GM19099 (cell line): Measurements from ENCODE around the gene CHSY1.

Experiments
- POLR2A ChIP-seq: IDR thresholded peaks from 3 replicates; pipeline ENCODE4 v1.6.1; 2011; ENCODE audit warnings: low read depth; ENCODE audit not compliant: insufficient read length; ENCODE audit errors: extremely low read depth

CHSY1 gene

GRCh38 chr15:101276501-101277037, 24.7 kb upstream of the CHSY1 start:
- TF ChIP-seq POLR2A: no peak

GRCh38 chr15:101275018-101275417, 23.2 kb upstream of the CHSY1 start:
- no peak for TF ChIP-seq POLR2A

GRCh38 chr15:101273534-101273933, 21.7 kb upstream of the CHSY1 start:
- no peak for TF ChIP-seq POLR2A

- no peak for TF ChIP-seq POLR2A
Measured at GRCh38 chr15:101272584-101272983, 20.7 kb upstream of the CHSY1 start.

- TF ChIP-seq POLR2A: no peak
Measured at GRCh38 chr15:101269479-101270223, 17.8 kb upstream of the CHSY1 start.

- TF ChIP-seq POLR2A: no peak
Measured at GRCh38 chr15:101267320-101268104, 15.7 kb upstream of the CHSY1 start.

GRCh38 chr15:101266787-101267186, 14.9 kb upstream of the CHSY1 start:
- TF ChIP-seq POLR2A: no peak

- TF ChIP-seq POLR2A: no peak
Measured at GRCh38 chr15:101266034-101266433, 14.2 kb upstream of the CHSY1 start.

- TF ChIP-seq POLR2A: no peak
Measured at GRCh38 chr15:101264911-101265641, 13.2 kb upstream of the CHSY1 start.

- peak; percentile 10 for TF ChIP-seq POLR2A
Measured at GRCh38 chr15:101264011-101264410, 12.2 kb upstream of the CHSY1 start.

GRCh38 chr15:101262551-101262950, 10.7 kb upstream of the CHSY1 start:
- TF ChIP-seq POLR2A: no peak

GRCh38 chr15:101258238-101259144, 6.6 kb upstream of the CHSY1 start:
- TF ChIP-seq POLR2A: no peak

- no peak for TF ChIP-seq POLR2A
Measured at GRCh38 chr15:101256757-101257156, 4.9 kb upstream of the CHSY1 start.

- TF ChIP-seq POLR2A: no peak
Measured at GRCh38 chr15:101255615-101256241, 3.9 kb upstream of the CHSY1 start.

GRCh38 chr15:101255051-101255395, 3.2 kb upstream of the CHSY1 start:
- no peak for TF ChIP-seq POLR2A
